Epithelial cell of proximal tubule (primary cell): ENCODE measurements around the gene PEPD. TPM values are rescaled to one million over a fixed set of nuclear protein-coding genes. Genes with fewer than 3 reads are reported as not detected.
"Not testable (repeated sequence)": the region's sequence is repeated elsewhere in the genome, so short reads cannot be mapped to it uniquely, and the experiment has no call there.

Source experiments
- DNase-seq: peaks from one replicate; pipeline ENCODE4 v3.0.0-alpha.2; 2011; ENCODE audit warnings: low read depth
- H3K4me3 ChIP-seq: 2 replicates; pipeline ENCODE4 v1.5.1; 2011; ENCODE audit warnings: low read depth, mild to moderate bottlenecking, low read length
- CTCF ChIP-seq: conservative IDR thresholded peaks from 2 replicates; pipeline ENCODE4 v1.5.1; 2012; ENCODE audit warnings: low read depth, mild to moderate bottlenecking, low read length
- total RNA-seq: library from RNA; depleted of rRNA; stranded (reverse); fragments of >200 nt; gene quantifications from 2 replicates; pipeline ENCODE4 v1.2.3, GENCODE V29; 2015

Gene PEPD
- total RNA-seq, 1 donor from 2014 or later, result 56.7 TPM

GRCh38 chr19:33559996-33560395 is 38.4 kb upstream of the PEPD start:
- no peak for DNase-seq
- no peak overlapping the region for H3K4me3 ChIP-seq
- TF ChIP-seq CTCF, result no peak

- DNase-seq, result no peak
- no peak overlapping the region for H3K4me3 ChIP-seq
- no peak for TF ChIP-seq CTCF
These were observed 37.3 kb upstream of the PEPD start for GRCh38 chr19:33558856-33559255.

- TF ChIP-seq CTCF, result no peak
- no peak overlapping the region for H3K4me3 ChIP-seq
- no peak for DNase-seq
These were observed 36.6 kb upstream of the PEPD start for GRCh38 chr19:33558151-33558550.

GRCh38 chr19:33557720-33558119 is 36.1 kb upstream of the PEPD start:
- no peak overlapping the region for H3K4me3 ChIP-seq
- DNase-seq, result no peak
- TF ChIP-seq CTCF, result no peak

GRCh38 chr19:33557196-33557595 is 35.6 kb upstream of the PEPD start:
- TF ChIP-seq CTCF, result no peak
- DNase-seq, result no peak

GRCh38 chr19:33556261-33556660 is 34.7 kb upstream of the PEPD start:
- TF ChIP-seq CTCF, result no peak
- no peak for DNase-seq
- H3K4me3 ChIP-seq, result no peak overlapping the region

More at GRCh38 chr19:33557196-33557595, 35.6 kb upstream of the PEPD start:
- no peak overlapping the region for H3K4me3 ChIP-seq

GRCh38 chr19:33555726-33556125 is 34.1 kb upstream of the PEPD start:
- not testable (repeated sequence) for H3K4me3 ChIP-seq, DNase-seq

GRCh38 chr19:33554821-33555220 is 33.2 kb upstream of the PEPD start:
- DNase-seq, result no peak
- H3K4me3 ChIP-seq, result no peak overlapping the region
- no peak for TF ChIP-seq CTCF
